Neural cell (in vitro differentiated cells): Measurements from ENCODE around the gene SEBOX. TPM values are rescaled to one million over a fixed set of nuclear protein-coding genes. Genes with fewer than 3 reads are reported as not detected.

Experiments used
- H2AFZ ChIP-seq: fragments of 200-600, 300-800 bp; sonication (generic), shearing (Covaris generic); 2 replicates; pipeline ENCODE4 v1.6.0; 2014; ENCODE audit warnings: low read depth, mild to moderate bottlenecking, antibody characterized with exemption, low read length, moderate library complexity
- H3F3A ChIP-seq: fragments of 200-600 bp; shearing (Covaris generic); 2 replicates; pipeline ENCODE4 v1.6.1; 2016; ENCODE audit warnings: mild to moderate bottlenecking, moderate library complexity, mixed read lengths, antibody characterized with exemption, low read length; ENCODE audit not compliant: insufficient read depth, poor library complexity, severe bottlenecking
- H3K27ac ChIP-seq: fragments of 200-600, 300-800 bp; sonication (generic), shearing (Covaris generic); 2 replicates; pipeline ENCODE4 v1.5.1; 2014; ENCODE audit warnings: mild to moderate bottlenecking, low read length, moderate library complexity
- H3K27me3 ChIP-seq: fragments of 300-800, 200-600 bp; sonication (generic), shearing (Covaris generic); 2 replicates; pipeline ENCODE4 v1.6.0; 2014; ENCODE audit warnings: mild to moderate bottlenecking, low read depth, low read length, moderate library complexity; ENCODE audit not compliant: insufficient read depth
- H3K36me3 ChIP-seq: fragments of 300-800, 200-600 bp; sonication (generic), shearing (Covaris generic); 2 replicates; pipeline ENCODE4 v1.5.1; 2014; ENCODE audit warnings: mild to moderate bottlenecking, antibody characterized with exemption, low read length, moderate library complexity; ENCODE audit not compliant: insufficient read depth
- H3K4me2 ChIP-seq: fragments of 300-800, 200-600 bp; sonication (generic), shearing (Covaris generic); 2 replicates; pipeline ENCODE4 v1.6.0; 2014; ENCODE audit warnings: mild to moderate bottlenecking, low read length
- H3K4me3 ChIP-seq: fragments of 300-800, 200-600 bp; sonication (generic), shearing (Covaris generic); 2 replicates; pipeline ENCODE4 v1.5.1; 2014; ENCODE audit warnings: mild to moderate bottlenecking, low read length, moderate library complexity
- H3K79me2 ChIP-seq: fragments of 200-600 bp; shearing (Covaris generic); replicated peaks from 2 replicates; pipeline ENCODE4 v1.6.0; 2014; ENCODE audit warnings: mild to moderate bottlenecking, low read length, moderate library complexity; ENCODE audit not compliant: insufficient read depth
- H3K9ac ChIP-seq: fragments of 300-800, 200-600 bp; sonication (generic), shearing (Covaris generic); 2 replicates; pipeline ENCODE4 v1.6.1; 2016; ENCODE audit warnings: mild to moderate bottlenecking, low read length, mixed read lengths
- H3K9me2 ChIP-seq: fragments of 200-600 bp; shearing (Covaris generic); 2 replicates; pipeline ENCODE4 v1.6.1; 2016; ENCODE audit warnings: mild to moderate bottlenecking, low read length, mixed read lengths; ENCODE audit not compliant: insufficient read depth
- H3K9me3 ChIP-seq: fragments of 200-600, 300-800 bp; sonication (generic), shearing (Covaris generic); 2 replicates; pipeline ENCODE4 v1.6.1; 2016; ENCODE audit warnings: mild to moderate bottlenecking, mixed run types, low read length, moderate library complexity, mixed read lengths
- H4K20me1 ChIP-seq: fragments of 200-600 bp; shearing (Covaris generic); 2 replicates; pipeline ENCODE4 v1.6.1; 2016; ENCODE audit warnings: mild to moderate bottlenecking, mixed run types; ENCODE audit not compliant: insufficient read depth
- CTCF ChIP-seq: fragments of 450-650 bp; IDR thresholded peaks from 2 replicates; pipeline ENCODE4 v1.5.1; 2014; ENCODE audit warnings: antibody characterized with exemption, mild to moderate bottlenecking, moderate library complexity; ENCODE audit not compliant: poor library complexity, severe bottlenecking
- EP300 ChIP-seq: fragments of 450-650 bp; conservative IDR thresholded peaks from 2 replicates; pipeline ENCODE4 v1.6.1; 2014; ENCODE audit warnings: antibody characterized with exemption, mild to moderate bottlenecking, moderate library complexity; ENCODE audit not compliant: poor library complexity, severe bottlenecking
- EZH2 ChIP-seq: fragments of 200-600, 300-800 bp; shearing (Covaris generic), sonication (generic); IDR thresholded peaks from 2 replicates; pipeline ENCODE4 v1.6.1; 2014; ENCODE audit warnings: antibody characterized with exemption, low read length, borderline replicate concordance, mild to moderate bottlenecking; ENCODE audit not compliant: insufficient read depth, poor library complexity, severe bottlenecking
- MXI1 ChIP-seq: fragments of 450-650 bp; conservative IDR thresholded peaks from 2 replicates; pipeline ENCODE4 v1.6.1; 2014; ENCODE audit warnings: antibody characterized with exemption, mild to moderate bottlenecking; ENCODE audit not compliant: poor library complexity, severe bottlenecking
- POLR2AphosphoS5 ChIP-seq: IDR thresholded peaks from 2 replicates; pipeline ENCODE4 v1.6.1; 2012
- RAD21 ChIP-seq: fragments of 450-650 bp; conservative IDR thresholded peaks from 2 replicates; pipeline ENCODE4 v1.6.1; 2014; ENCODE audit warnings: antibody characterized with exemption, mild to moderate bottlenecking, moderate library complexity
- REST ChIP-seq: IDR thresholded peaks from 2 replicates; pipeline ENCODE4 v1.6.1; 2012; ENCODE audit warnings: borderline replicate concordance
- SMC3 ChIP-seq: fragments of 450-650 bp; conservative IDR thresholded peaks from 2 replicates; pipeline ENCODE4 v1.6.1; 2014; ENCODE audit warnings: antibody characterized with exemption, mild to moderate bottlenecking, moderate library complexity; ENCODE audit not compliant: poor library complexity
- TAF1 ChIP-seq: IDR thresholded peaks from 2 replicates; pipeline ENCODE4 v1.6.1; 2012; ENCODE audit warnings: low read depth
- polyA plus RNA-seq: library from polyadenylated mRNA; depleted of rRNA; stranded (reverse); fragments of >200 nt; gene quantifications from 2 replicates; pipeline ENCODE4 v1.2.3, GENCODE V29; 2014

Gene SEBOX
- polyA plus RNA-seq, 1 donor from 2014 or later = not detected

DNA sequence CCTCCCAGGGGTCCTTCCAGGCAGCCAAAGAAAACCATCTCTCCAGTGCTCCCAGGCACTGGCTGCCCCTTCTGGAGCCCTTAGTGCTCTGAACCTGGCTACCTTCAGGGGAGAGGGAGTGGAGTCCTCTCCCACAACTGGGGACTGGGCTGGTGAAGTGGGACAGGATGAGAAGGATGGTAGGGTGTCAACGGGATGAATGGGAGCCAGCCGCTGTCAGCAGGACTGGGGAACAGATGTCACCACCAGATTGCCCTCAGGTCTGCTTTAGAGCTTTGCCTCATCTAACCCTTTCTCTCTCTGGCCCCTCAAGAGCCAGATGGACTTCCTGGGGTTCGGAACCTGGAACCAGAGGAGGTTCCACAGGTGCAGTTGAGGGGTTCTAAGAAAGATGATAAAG, 488 bp upstream of the SEBOX start:
- H3K9me3 ChIP-seq = no peaks in the 10 kb centered on the region
- H4K20me1 ChIP-seq = no peaks in the 10 kb centered on the region
- H3K9me2 ChIP-seq = no peaks in the 10 kb centered on the region
- no peaks in the 10 kb centered on the region for H3K27me3 ChIP-seq
- no peak overlapping the region for H3K4me2 ChIP-seq
- no peak overlapping the region for H3K4me3 ChIP-seq
- no peak overlapping the region for H3K27ac ChIP-seq
- TF ChIP-seq MXI1 (no peak), EP300 (no peak), EZH2 (no peak), REST (no peak), RAD21 (no peak), TAF1 (no peak), SMC3 (no peak), CTCF (no peak), POLR2AphosphoS5 (no peak)
- no peaks in the 10 kb centered on the region for H3K79me2 ChIP-seq
- H3K9ac ChIP-seq = no peak overlapping the region
- no peaks in the 10 kb centered on the region for H3F3A ChIP-seq
- H3K36me3 ChIP-seq = no peaks in the 10 kb centered on the region
- H2AFZ ChIP-seq = no peak overlapping the region

GRCh38 chr17:28363776-28364650, 986 bp downstream of the SEBOX start:
- H3K36me3 ChIP-seq = no peaks in the 10 kb centered on the region
- no peak overlapping the region for H3K4me2 ChIP-seq
- H3K9me2 ChIP-seq = no peaks in the 10 kb centered on the region
- no peaks in the 10 kb centered on the region for H4K20me1 ChIP-seq
- H2AFZ ChIP-seq = no peak overlapping the region
- H3K79me2 ChIP-seq = peaks cover 2% of the 10 kb centered on the region
- H3K27ac ChIP-seq = no peak overlapping the region
- TF ChIP-seq POLR2AphosphoS5 (no peak), REST (no peak), SMC3 (no peak), EZH2 (no peak), RAD21 (no peak), TAF1 (no peak), MXI1 (no peak), EP300 (no peak), CTCF (no peak)
- no peak overlapping the region for H3K4me3 ChIP-seq
- H3F3A ChIP-seq = no peaks in the 10 kb centered on the region
- H3K9me3 ChIP-seq = no peaks in the 10 kb centered on the region
- H3K27me3 ChIP-seq = no peaks in the 10 kb centered on the region
- H3K9ac ChIP-seq = no peak overlapping the region
